Erythroblast (primary cell): Measurements from ENCODE around the gene GALE.
"Not testable (repeated sequence)": the region's sequence is repeated elsewhere in the genome, so short reads cannot be mapped to it uniquely, and the experiment has no call there.

Experiments
- DNase-seq, 2 experiments: peaks; one replicate each; lab custom pipeline; 2025; lab: John Stamatoyannopoulos, UW
- GATA1 ChIP-seq: IDR thresholded peaks from 2 replicates; pipeline ENCODE4 v1.6.1; 2011; ENCODE audit warnings: low read depth, mild to moderate bottlenecking, control low read depth, low read length, moderate library complexity
- POLR2A ChIP-seq: IDR thresholded peaks from 2 replicates; pipeline ENCODE4 v1.6.1; 2011; ENCODE audit warnings: mild to moderate bottlenecking, low read length

Gene GALE

GRCh38 chr1:23792151-23792945 lies 8.2 kb downstream of the GALE start:
- DNase-seq: peak in 1 of 2 experiments; percentile 20
- TF ChIP-seq GATA1 (no peak), POLR2A (no peak)

- peak in 1 of 2 experiments; percentile 53 for DNase-seq
- TF ChIP-seq GATA1 (no peak), POLR2A (no peak)
Observed at GRCh38 chr1:23791516-23792047, 9.0 kb downstream of the GALE start.

DNA sequence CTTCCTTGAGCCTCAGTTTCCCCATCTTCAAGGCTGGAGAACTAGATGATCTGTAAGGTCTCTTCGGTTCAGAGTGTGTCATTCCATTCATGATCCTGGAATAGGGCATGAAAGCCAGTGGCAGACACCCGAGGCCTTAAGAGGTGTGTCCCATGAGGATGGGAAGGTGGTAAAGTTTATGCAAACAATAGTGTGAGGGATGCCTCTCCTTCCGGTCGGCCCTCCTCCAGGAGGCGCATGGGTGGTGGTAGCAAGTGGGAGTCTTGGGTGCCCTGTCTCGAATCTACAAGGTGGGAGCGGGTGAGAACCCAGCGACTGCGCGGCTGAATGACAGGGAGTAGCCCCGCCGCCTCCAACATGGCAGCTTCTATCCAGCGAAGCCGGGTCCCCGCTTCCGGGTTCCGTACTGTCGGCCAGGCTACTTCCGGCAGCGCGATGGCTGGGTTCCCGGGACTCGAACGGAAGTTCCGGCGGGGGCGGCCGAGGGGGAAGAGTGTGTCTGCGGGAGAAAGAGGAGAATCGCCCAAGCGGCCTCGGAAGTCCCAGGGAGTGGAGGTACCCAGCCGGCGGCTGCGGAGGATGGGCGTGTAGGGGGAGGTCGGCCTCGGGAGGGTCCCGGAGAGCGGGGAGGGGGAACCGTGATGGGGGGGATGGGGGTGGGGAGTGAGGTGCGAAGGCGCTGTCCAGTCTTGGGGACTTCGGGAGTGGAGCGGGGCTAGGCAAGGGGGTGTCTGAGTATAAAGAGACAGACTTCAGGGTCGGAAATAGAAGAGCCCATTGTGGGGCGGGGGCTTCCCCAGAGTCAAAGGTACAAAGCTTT lies 9.6 kb downstream of the GALE start, which contains the start of gene LYPLA2:
Gene LYPLA2, plus strand, starts transcription at position 450 of the 820 bp plus-strand sequence. CDS start 1,538 bp downstream, outside the sequence.
- TF ChIP-seq POLR2A (peak; percentile 53), GATA1 (no peak)
- peak; percentile 88 to 89 for DNase-seq

GRCh38 chr1:23788695-23789094 lies 11.9 kb downstream of the GALE start:
- TF ChIP-seq GATA1 (no peak), POLR2A (no peak)
- no peak for DNase-seq

DNA sequence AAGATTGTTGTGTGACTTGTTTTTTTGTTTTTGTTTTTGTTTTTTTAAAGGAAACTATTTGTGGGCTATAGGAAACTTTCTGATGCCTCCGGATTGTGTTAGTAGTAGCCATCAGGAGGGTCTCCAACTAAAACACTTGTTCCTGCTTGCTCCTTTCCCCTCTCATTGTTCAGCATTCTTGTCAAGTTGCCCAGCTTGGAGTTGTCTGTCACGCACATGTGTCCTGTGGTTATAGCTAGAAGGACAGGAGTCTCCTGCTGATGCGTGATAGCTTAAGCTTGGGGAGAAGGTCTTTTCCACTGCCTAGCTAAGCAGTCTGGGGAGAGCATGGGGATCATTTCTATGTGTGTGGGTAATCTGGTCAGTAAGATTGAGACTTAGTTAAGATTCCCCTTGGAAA lies 12.9 kb downstream of the GALE start:
- DNase-seq: no peak

GRCh38 chr1:23784846-23785245 lies 15.7 kb downstream of the GALE start:
- TF ChIP-seq POLR2A (no peak), GATA1 (no peak)
- no peak for DNase-seq

More for the DNA sequence above, 12.9 kb downstream of the GALE start:
- TF ChIP-seq GATA1: no peak
- no peak for TF ChIP-seq POLR2A

DNA sequence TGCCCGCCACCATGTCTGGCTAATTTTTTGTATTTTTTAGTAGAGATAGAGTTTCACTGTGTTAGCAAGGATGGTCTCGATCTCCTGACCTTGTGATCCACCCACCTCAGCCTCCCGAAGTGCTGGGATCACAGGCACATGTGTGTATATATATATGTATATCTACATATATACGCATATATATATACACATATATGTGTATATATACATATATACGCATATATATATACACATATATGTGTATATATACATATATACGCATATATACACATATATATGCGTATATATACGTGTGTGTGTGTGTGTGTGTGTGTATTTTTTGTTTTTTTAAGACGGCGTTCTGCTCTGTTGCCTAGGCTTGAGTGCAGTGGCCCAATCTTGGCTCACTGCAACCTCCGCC lies 17.4 kb downstream of the GALE start:
- DNase-seq: not testable (repeated sequence)

- DNase-seq: peak in 1 of 2 experiments; percentile 80
Observed at GRCh38 chr1:23779826-23780371, 20.7 kb downstream of the GALE start.

DNA sequence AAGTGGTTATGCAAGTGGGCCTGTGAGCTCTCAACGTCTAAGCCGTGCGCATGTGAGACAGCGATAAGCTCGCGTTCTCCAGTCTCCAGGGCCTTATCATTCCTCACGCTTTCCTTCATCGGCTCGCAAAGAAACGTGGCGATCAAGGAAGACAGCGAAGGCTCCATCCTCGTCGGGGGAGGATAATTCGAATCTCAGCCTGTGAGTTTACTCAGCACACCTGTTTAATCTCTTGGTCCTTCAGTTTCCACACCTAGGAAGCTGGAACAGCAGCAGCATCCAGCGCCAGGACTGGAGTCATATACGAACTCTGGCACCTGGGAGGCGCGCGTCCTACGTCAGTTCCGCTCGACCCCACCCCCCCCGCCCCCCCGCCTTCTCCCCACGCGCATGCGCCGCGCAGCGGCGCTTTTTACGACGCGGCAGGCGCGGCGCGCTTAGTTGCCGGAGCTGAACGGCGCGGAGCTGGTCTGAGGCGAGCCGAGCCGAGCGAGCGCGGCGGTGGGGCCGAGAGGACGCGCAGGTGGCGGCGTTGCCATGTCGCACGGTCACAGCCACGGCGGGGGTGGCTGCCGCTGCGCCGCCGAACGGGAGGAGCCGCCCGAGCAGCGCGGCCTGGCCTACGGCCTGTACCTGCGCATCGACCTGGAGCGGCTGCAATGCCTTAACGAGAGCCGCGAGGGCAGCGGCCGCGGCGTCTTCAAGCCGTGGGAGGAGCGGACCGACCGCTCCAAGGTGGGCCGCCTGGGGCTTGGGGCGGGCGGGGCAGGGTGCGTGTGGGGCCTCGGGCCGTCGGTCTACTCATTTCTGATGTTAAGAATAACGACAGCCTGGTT lies 22.4 kb downstream of the GALE start, which contains the start of gene PITHD1:
Gene PITHD1, plus strand, starts transcription at position 440 of the 836 bp plus-strand sequence. Its CDS starts 98 bp downstream, at position 538.
- TF ChIP-seq POLR2A (peak; percentile 97), GATA1 (peak; percentile 92)
- peak; percentile 97 to 99 for DNase-seq

More at GRCh38 chr1:23779826-23780371, 20.7 kb downstream of the GALE start:
- TF ChIP-seq POLR2A (no peak), GATA1 (no peak)

DNA sequence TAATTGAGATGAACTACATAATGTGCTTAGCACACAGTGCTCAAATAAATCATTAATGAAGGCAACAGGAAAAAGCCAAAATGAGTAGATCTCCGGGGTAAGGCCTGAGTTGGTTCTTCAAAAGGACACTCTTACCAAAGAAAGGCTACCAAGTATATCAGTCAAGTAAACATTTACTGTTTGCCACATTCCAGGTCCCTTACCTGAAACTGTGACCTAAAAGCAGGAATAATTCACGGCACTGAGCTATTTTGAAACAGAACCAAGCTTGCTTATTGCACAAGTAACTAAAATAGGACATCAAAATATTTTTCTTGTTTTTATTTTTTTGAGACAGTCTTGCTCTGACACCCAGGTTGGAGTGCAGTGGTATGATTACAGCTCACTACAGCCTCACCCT lies 24.3 kb downstream of the GALE start:
- DNase-seq: peak in 1 of 2 experiments; percentile 42
- TF ChIP-seq POLR2A: no peak
- TF ChIP-seq GATA1: no peak

DNA sequence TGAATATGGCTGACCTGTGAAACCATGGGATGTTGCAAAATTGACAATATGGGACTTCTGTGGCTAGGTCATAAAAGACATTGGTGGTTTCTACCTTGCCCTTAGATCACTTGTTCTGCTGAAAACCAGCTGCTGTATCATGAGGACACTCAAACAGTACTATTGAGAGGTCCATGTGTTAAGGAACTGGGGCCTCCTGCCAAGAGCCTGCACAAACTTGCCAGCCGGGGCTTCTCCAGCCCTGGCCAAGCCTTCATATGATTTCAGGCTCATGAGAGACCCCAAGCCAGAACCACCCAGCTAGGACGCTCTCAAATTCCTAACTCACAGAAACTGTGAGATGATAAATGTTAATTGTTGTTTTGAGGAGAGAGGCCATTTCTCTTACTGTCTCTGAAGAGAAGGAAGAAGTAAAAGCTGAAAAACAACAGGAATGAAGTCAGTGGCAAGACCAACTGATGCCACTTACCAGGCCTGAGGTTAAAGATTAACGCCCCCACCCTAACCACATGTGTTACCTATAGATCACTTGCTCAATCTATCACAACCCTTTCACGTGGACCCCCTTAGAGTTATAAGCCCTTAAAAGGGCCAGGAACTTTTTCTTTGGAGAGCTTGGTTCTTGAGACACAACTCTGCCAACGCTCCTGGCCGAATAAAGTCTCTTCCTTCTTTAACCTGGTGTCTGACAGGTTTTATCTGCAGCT lies 26.2 kb downstream of the GALE start:
- no peak for DNase-seq
- TF ChIP-seq GATA1 (no peak), POLR2A (no peak)

DNA sequence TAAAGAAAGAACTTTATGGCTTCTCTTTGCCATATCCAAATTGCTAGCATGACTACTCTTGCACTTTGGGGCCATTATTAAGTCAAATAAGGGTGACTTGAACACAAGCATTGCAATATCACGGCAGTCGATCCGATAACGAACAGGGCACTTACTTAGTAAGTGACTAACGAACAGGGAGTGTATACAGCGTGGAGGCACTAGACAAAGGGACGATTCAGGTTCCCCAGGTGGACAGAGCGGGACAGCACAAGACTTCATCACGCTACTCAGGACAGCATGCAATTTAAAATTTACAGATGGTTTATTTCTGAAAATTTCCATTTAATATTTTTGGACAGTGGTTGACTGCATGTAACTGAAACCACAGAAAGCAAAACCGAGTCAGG lies 27.7 kb downstream of the GALE start:
- DNase-seq: no peak
- TF ChIP-seq POLR2A (no peak), GATA1 (no peak)
